H1 (cell line): Measurements from ENCODE around the gene OR6N2. TPM values are rescaled to one million over a fixed set of nuclear protein-coding genes. Genes with fewer than 3 reads are reported as not detected.

Experiments
- CTCF ChIA-PET: fragments of 300-600 bp; sonication (Branson Sonifier 250); formaldehyde crosslinking; loops from one replicate; lab custom pipeline; 2021; ENCODE audit not compliant: partially characterized antibody; lab: Charles Lee
- POLR2A ChIA-PET: fragments of 300-600 bp; sonication (Branson Sonifier 250); formaldehyde crosslinking; loops from one replicate; lab custom pipeline; 2021; ENCODE audit warnings: inconsistent platforms; ENCODE audit not compliant: partially characterized antibody; lab: Charles Lee
- DNase-seq, 2 experiments: peaks; one replicate each; pipeline versions ENCODE4 v3.0.0 to v3.0.0-alpha.2; 2010 to 2022; ENCODE audit warnings: low spot score in 2 of 2, low read depth in 1 of 2, mixed read lengths in 1 of 2
- FAIRE-seq: peaks from 2 replicates; lab custom pipeline; 2011; peaks lifted over from hg19 to GRCh38; lab: Jason Lieb, UNC
- H2AFZ ChIP-seq: 2 replicates; pipeline ENCODE4 v1.8.1; 2012; ENCODE audit warnings: low read length, inconsistent platforms
- H2AK5ac ChIP-seq: 2 replicates; pipeline ENCODE4 v1.6.1; 2013; ENCODE audit warnings: low read depth, low read length
- H2BK120ac ChIP-seq: replicated peaks from 2 replicates; pipeline ENCODE3; 2013; ENCODE audit warnings: low read depth, low read length, inconsistent platforms
- H2BK12ac ChIP-seq: 2 replicates; pipeline ENCODE4 v1.6.1; 2013; ENCODE audit warnings: low read depth, low read length
- H2BK15ac ChIP-seq: 2 replicates; pipeline ENCODE4 v1.6.1; 2013; ENCODE audit warnings: low read length
- H2BK20ac ChIP-seq: 2 replicates; pipeline ENCODE4 v1.6.1; 2013; ENCODE audit warnings: low read length
- H2BK5ac ChIP-seq: 2 replicates; pipeline ENCODE4 v1.6.1; 2013; ENCODE audit warnings: low read depth, low read length
- H3K14ac ChIP-seq: 2 replicates; pipeline ENCODE4 v1.6.1; 2013; ENCODE audit warnings: inconsistent platforms; ENCODE audit not compliant: insufficient read length
- H3K18ac ChIP-seq: 2 replicates; pipeline ENCODE4 v1.6.1; 2013; ENCODE audit warnings: low read length; ENCODE audit errors: extremely low read depth
- H3K23ac ChIP-seq: 2 replicates; pipeline ENCODE4 v1.6.1; 2013; ENCODE audit warnings: inconsistent platforms; ENCODE audit not compliant: insufficient read length
- H3K23me2 ChIP-seq: 2 replicates; pipeline ENCODE4 v1.6.1; 2013; ENCODE audit warnings: low read depth, low read length
- H3K27ac ChIP-seq: 2 replicates; pipeline ENCODE4 v1.6.1; 2011; ENCODE audit warnings: low read depth, low read length, inconsistent platforms
- H3K27me3 ChIP-seq, 4 experiments: replicated peaks in 1 of 4; 1 replicate in 1 of 4; 2 replicates in 3 of 4; pipeline versions ENCODE4 v1.6.1 to v1.8.1; 2011 to 2013; ENCODE audit warnings: low read length in 3 of 4, mild to moderate bottlenecking in 3 of 4, inconsistent platforms in 2 of 4, mixed read lengths in 2 of 4, moderate library complexity in 1 of 4; ENCODE audit not compliant: control insufficient read depth in 3 of 4, insufficient read depth in 3 of 4; ENCODE audit errors: extremely low read depth in 1 of 4
- H3K36me3 ChIP-seq, 4 experiments: 2 replicates each; pipeline versions ENCODE4 v1.6.1 to v1.8.1; 2011 to 2013; ENCODE audit warnings: mild to moderate bottlenecking in 4 of 4, low read length in 3 of 4, moderate library complexity in 2 of 4, control low read depth in 1 of 4, inconsistent platforms in 1 of 4; ENCODE audit not compliant: insufficient read depth in 4 of 4, control insufficient read depth in 2 of 4
- H3K4ac ChIP-seq: replicated peaks from 2 replicates; pipeline ENCODE3; 2013; ENCODE audit warnings: low read length, low read depth, mixed read lengths, inconsistent platforms; ENCODE audit not compliant: insufficient read length
- H3K4me1 ChIP-seq, 4 experiments: replicated peaks in 1 of 4; 1 replicate in 1 of 4; 2 replicates in 3 of 4; pipeline versions ENCODE4 v1.6.1 to v1.8.1; 2011 to 2013; ENCODE audit warnings: low read length in 3 of 4, inconsistent platforms in 2 of 4, mixed read lengths in 1 of 4; ENCODE audit not compliant: insufficient read depth in 4 of 4, control insufficient read depth in 3 of 4
- H3K4me2 ChIP-seq, 2 experiments: 2 replicates each; pipeline versions ENCODE4 v1.6.1 to v1.8.1; 2011 to 2013; ENCODE audit warnings: low read depth in 2 of 2, low read length in 2 of 2, control low read depth in 1 of 2, inconsistent platforms in 1 of 2, mild to moderate bottlenecking in 1 of 2; ENCODE audit not compliant: insufficient read depth in 1 of 2
- H3K4me3 ChIP-seq, 4 experiments: fragments of 200-600, 300-600 bp in 1 of 4; sonication (generic), shearing (Covaris generic), sonication (Bioruptor Twin) in 1 of 4; 2 replicates each; pipeline versions ENCODE4 v1.5.1 to v1.8.1; 2011 to 2016; ENCODE audit warnings: low read length in 4 of 4, low read depth in 3 of 4, control low read depth in 2 of 4, inconsistent platforms in 2 of 4, mild to moderate bottlenecking in 2 of 4, mixed read lengths in 1 of 4, moderate library complexity in 1 of 4; ENCODE audit not compliant: insufficient read depth in 2 of 4; ENCODE audit errors: extremely low read depth in 1 of 4
- H3K56ac ChIP-seq: replicated peaks from 2 replicates; pipeline ENCODE3; 2013; ENCODE audit warnings: low read depth, mild to moderate bottlenecking, mixed read lengths, low read length, inconsistent platforms; ENCODE audit not compliant: insufficient read length
- H3K79me1 ChIP-seq: 2 replicates; pipeline ENCODE4 v1.6.1; 2013; ENCODE audit warnings: low read depth, low read length, control low read depth
- H3K79me2 ChIP-seq, 2 experiments: 2 replicates each; pipeline versions ENCODE4 v1.6.1 to v1.8.1; 2012 to 2013; ENCODE audit warnings: low read length in 2 of 2, mild to moderate bottlenecking in 2 of 2, inconsistent platforms in 1 of 2; ENCODE audit not compliant: insufficient read depth in 2 of 2, control insufficient read depth in 1 of 2
- H3K9ac ChIP-seq, 4 experiments: replicated peaks in 1 of 4; 1 replicate in 1 of 4; 2 replicates in 3 of 4; pipeline versions ENCODE4 v1.6.1 to v1.8.1; 2011 to 2013; ENCODE audit warnings: low read depth in 3 of 4, low read length in 3 of 4, control low read depth in 2 of 4, mild to moderate bottlenecking in 2 of 4, moderate library complexity in 2 of 4, inconsistent platforms in 1 of 4; ENCODE audit errors: extremely low read depth in 1 of 4
- H3K9me3 ChIP-seq, 2 experiments: 2 replicates each; pipeline versions ENCODE4 v1.6.1 to v1.8.1; 2012 to 2013; ENCODE audit warnings: mild to moderate bottlenecking in 2 of 2, moderate library complexity in 2 of 2, control low read depth in 1 of 2, inconsistent platforms in 1 of 2, low read depth in 1 of 2, low read length in 1 of 2, mixed read lengths in 1 of 2; ENCODE audit not compliant: insufficient read depth in 2 of 2
- H4K20me1 ChIP-seq, 2 experiments: replicated peaks in 1 of 2; 2 replicates each; pipeline versions ENCODE3 to v1.8.1; 2011 to 2013; ENCODE audit warnings: inconsistent platforms in 2 of 2, low read length in 2 of 2, mild to moderate bottlenecking in 1 of 2; ENCODE audit not compliant: insufficient read depth in 2 of 2, control insufficient read depth in 1 of 2
- H4K5ac ChIP-seq: 2 replicates; pipeline ENCODE4 v1.6.1; 2013; ENCODE audit warnings: low read length, low read depth, mixed read lengths, inconsistent platforms; ENCODE audit not compliant: insufficient read length
- H4K8ac ChIP-seq: 2 replicates; pipeline ENCODE4 v1.8.0; 2013; ENCODE audit warnings: mild to moderate bottlenecking, moderate library complexity, low read length, inconsistent platforms; ENCODE audit not compliant: insufficient read depth; ENCODE audit errors: extremely low read depth
- H4K91ac ChIP-seq: replicated peaks from 2 replicates; pipeline ENCODE3; 2013; ENCODE audit warnings: low read length, mixed read lengths, inconsistent platforms; ENCODE audit not compliant: insufficient read length
- HDAC2 ChIP-seq, 2 experiments: fragments of 300-600 bp in 1 of 2; sonication (generic) in 1 of 2; IDR thresholded peaks; 2 replicates each; pipeline ENCODE4 v1.6.1; 2011 to 2012; ENCODE audit warnings: low read depth in 2 of 2, low read length in 2 of 2, mild to moderate bottlenecking in 2 of 2, moderate library complexity in 2 of 2, borderline replicate concordance in 1 of 2, inconsistent platforms in 1 of 2
- WGBS, 2 experiments: shearing (Covaris generic) in 1 of 2; methylation state at CpG; one replicate each; pipeline versions ENCODE4 v1.1.6 to v1.1.7; 2013 to 2015; ENCODE audit warnings: low lambda C conversion rate in 2 of 2, mixed read lengths in 2 of 2, inconsistent platforms in 1 of 2, low coverage in 1 of 2, missing lambda C conversion rate in 1 of 2; ENCODE audit not compliant: insufficient replicate concordance in 2 of 2, insufficient coverage in 1 of 2, insufficient read length in 1 of 2; ENCODE audit errors: extremely low coverage in 1 of 2, missing lambda C conversion rate in 1 of 2; 5-methylcytosine and 5-hydroxymethylcytosine counted together
- polyA plus RNA-seq, 7 experiments: library from polyadenylated mRNA; depleted of rRNA in 3 of 7; stranded (reverse) in 5 of 7; unstranded in 2 of 7; fragments of >200 nt in 5 of 7; fragments of 200-250 nt in 2 of 7; gene quantifications; 1 replicate in 5 of 7; 2 replicates in 1 of 7; 4 replicates in 1 of 7; pipeline versions ENCODE4 v1.2.1 to v1.2.3, GENCODE V29; 2011 to 2013; ENCODE audit warnings: missing spikeins in 2 of 7, mixed read lengths in 2 of 7
- total RNA-seq: library from RNA; stranded (reverse); fragmentation: NEBNext Ultra II Directional; extraction: Animal tissue kit (Norgen Biotek cat#: 25700); gene quantifications from 2 replicates; pipeline ENCODE4 v1.2.1, GENCODE V29; 2021

Gene OR6N2
- total and polyA plus RNA-seq, 2 of the 8 experiments (the other 6 are each of a cell fraction or from before 2014, with no cell fraction given), result not detected

DNA sequence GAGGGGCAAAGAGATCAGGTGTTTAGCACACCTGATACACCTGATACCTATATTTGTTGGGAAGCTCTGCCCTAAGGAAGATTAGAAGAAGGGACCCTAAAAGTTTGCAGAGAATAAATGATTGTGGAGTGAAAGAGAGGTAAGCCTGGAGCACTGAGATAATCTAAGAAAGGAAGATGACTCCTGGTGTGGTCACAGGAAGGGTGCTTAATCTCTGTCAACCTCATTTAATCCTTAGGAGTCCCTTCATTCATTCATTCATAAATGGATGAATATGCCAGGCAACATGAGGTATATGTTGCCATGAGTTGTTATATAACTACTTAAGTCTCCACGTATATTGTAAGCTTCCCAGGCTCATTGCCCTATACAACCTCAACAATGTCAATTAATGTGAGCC is 34.0 kb upstream of the OR6N2 start:
- Histone ChIP-seq H2BK120ac (no peak overlapping the region), H3K23me2 (no peaks in the 10 kb centered on the region), H2BK15ac (no peak overlapping the region), H3K18ac (no peak overlapping the region), H4K5ac (no peak overlapping the region), H3K4me3 (no peak overlapping the region), H4K20me1 (no peaks in the 10 kb centered on the region), H3K4ac (no peak overlapping the region), H3K79me1 (no peaks in the 10 kb centered on the region), H3K27ac (no peak overlapping the region), H4K91ac (no peak overlapping the region), H3K9me3 (no peaks in the 10 kb centered on the region), H3K23ac (no peak overlapping the region), H3K4me1 (no peaks in the 10 kb centered on the region), H2BK20ac (no peak overlapping the region), H3K4me2 (no peak overlapping the region), H3K9ac (no peak overlapping the region), H3K14ac (no peak overlapping the region), H3K27me3 (no peaks in the 10 kb centered on the region), H3K79me2 (no peaks in the 10 kb centered on the region), H2AK5ac (no peak overlapping the region), H3K56ac (no peak overlapping the region), H2BK5ac (no peak overlapping the region), H3K36me3 (no peaks in the 10 kb centered on the region), H2AFZ (no peak overlapping the region), H2BK12ac (no peak overlapping the region), H4K8ac (no peak overlapping the region)
- ChIA-PET CTCF (no interaction called here), POLR2A (no interaction called here)
- WGBS, 2 experiments, result 0% methylated on average over 1 of the region's 1 CpG; no CpG with 5 or more reads in 1 of the 2 experiments
- no peak for TF ChIP-seq HDAC2 (IDR thresholded peaks at IDR 0.05; ENCODE audit: borderline replicate concordance in 1 of 2, low read depth in 2 of 2, low read length in 2 of 2)
- FAIRE-seq (no peak), DNase-seq (no peak)
